NT2/D1 (cell line): ENCODE results near the gene THBD.

ENCODE experiments used
- YY1 ChIP-seq: IDR thresholded peaks from 2 replicates; pipeline ENCODE4 v1.6.1; 2011; ENCODE audit not compliant: insufficient read length, insufficient read depth
- ZNF274 ChIP-seq: IDR thresholded peaks from 2 replicates; pipeline ENCODE4 v1.6.1; 2011; ENCODE audit warnings: mild to moderate bottlenecking, low read depth, low read length

DNA sequence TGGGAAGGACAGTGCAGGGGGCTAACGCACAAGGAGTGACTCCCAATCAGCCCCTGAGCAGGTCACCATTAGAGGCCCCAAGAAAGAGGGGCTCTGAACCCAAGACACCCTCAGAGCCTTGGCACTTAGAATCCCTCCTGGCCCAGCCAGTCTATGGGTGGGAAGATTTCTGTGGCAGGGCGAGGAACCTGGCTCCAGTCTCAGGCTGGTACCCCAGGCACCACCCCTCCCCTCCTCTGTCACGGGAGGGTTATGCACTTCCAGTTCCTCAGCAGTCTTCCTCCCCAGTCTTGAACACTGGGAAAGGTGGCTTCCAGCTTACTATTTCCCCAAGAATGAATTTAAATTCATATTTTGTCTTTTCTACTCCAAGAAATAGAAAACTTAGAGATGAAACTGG lies 42.0 kb downstream of the THBD start:
- no peak for TF ChIP-seq ZNF274
- TF ChIP-seq YY1: no peak
